ENCODE measurements around the gene TTLL7. TPM values are rescaled to one million over a fixed set of nuclear protein-coding genes. Genes with fewer than 3 reads are reported as not detected.

Gene TTLL7
- total RNA-seq, 1 donor from 2014 or later = 38.6 TPM

DNA sequence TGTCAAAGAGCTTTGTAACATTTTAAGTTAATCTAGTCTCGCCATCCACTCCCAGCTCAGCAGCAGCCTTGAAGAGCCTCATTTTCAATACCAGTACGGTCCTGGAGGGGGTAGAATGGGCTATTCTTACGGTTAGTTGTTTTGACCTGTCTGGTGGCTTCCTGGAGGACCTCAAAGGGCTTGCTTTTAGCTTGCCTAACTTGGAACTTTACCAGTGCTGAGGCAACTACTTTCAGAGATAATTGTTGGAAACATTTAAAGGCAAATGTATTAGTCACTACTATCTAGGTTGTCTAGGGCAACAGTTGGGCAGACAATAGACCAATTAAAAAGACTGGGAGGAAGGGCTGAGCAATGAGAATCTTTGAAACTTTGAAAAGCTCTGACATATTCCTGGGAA lies 56.0 kb downstream of the TTLL7 start:
- Histone ChIP-seq H3K36me3 (ENCODE audit: control insufficient read depth in 3 of 3, insufficient read depth in 3 of 3, low read length in 3 of 3) (no peaks in the 10 kb centered on the region), H3K9me3 (ENCODE audit: control insufficient read depth in 3 of 3, low read length in 3 of 3) (no peaks in the 10 kb centered on the region), H3K27ac (ENCODE audit: low read depth, low read length) (no peak overlapping the region), H3K27me3 (ENCODE audit: control insufficient read depth in 3 of 3, insufficient read depth in 3 of 3, low read length in 3 of 3) (no peaks in the 10 kb centered on the region), H3K4me1 (ENCODE audit: control insufficient read depth in 3 of 3, insufficient read depth in 3 of 3, low read length in 3 of 3) (no peaks in the 10 kb centered on the region), H3K9ac (ENCODE audit: low read depth in 1 of 3, low read length in 3 of 3) (no peak overlapping the region), H3K4me3 (ENCODE audit: low read length in 3 of 3) (no peak overlapping the region)

DNA sequence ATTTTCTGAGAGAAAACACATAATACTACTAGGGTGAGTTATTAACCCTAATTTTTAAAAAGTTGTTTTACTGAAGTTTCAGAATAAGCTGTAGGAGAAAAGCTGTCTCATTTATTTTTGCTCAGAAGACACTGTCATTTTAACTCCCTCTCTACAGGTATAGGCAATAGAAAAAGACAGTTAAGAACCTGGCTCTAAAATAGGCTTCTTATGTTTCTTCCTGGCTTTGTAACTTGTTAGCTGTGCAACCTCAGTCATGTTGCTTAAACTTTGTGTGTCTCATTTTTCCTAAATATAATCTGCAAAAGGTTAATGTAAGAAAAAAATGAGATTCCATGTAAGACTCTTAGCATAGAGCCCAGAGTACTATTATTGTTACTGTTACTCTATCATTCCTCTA lies 64.4 kb downstream of the TTLL7 start:
- Histone ChIP-seq H3K27ac (ENCODE audit: low read depth, low read length) (no peak overlapping the region), H3K4me1 (ENCODE audit: control insufficient read depth in 3 of 3, insufficient read depth in 3 of 3, low read length in 3 of 3) (peaks cover 3 to 6% (median 4%) of the 10 kb centered on the region in 3 donors), H3K9ac (ENCODE audit: low read depth in 1 of 3, low read length in 3 of 3) (no peak overlapping the region), H3K4me3 (ENCODE audit: low read length in 3 of 3) (no peak overlapping the region), H3K36me3 (ENCODE audit: control insufficient read depth in 3 of 3, insufficient read depth in 3 of 3, low read length in 3 of 3) (peaks cover 0 to 5% (median 0%) of the 10 kb centered on the region in 3 donors), H3K27me3 (ENCODE audit: control insufficient read depth in 3 of 3, insufficient read depth in 3 of 3, low read length in 3 of 3) (no peaks in the 10 kb centered on the region), H3K9me3 (ENCODE audit: control insufficient read depth in 3 of 3, low read length in 3 of 3) (no peaks in the 10 kb centered on the region)

DNA sequence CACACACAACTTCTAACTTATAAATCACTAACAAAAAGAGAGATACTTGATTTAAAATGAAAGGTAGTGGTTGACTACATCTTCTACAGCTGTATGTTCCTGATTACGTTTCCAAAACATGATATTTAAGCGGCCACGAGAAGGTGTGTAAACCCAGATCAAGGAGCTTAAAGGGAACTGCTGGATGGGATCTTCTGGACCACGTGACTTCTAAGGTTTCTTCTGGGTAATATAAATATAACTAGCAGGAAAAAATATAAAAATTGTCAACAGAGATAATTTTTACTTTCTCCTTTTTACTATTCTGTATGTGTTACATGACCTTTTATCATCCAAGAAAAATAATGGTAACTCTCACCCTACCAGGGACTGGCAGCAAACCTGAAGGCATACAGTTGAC lies 66.2 kb downstream of the TTLL7 start:
- Histone ChIP-seq H3K9me3 (ENCODE audit: control insufficient read depth in 3 of 3, low read length in 3 of 3) (no peaks in the 10 kb centered on the region), H3K4me3 (ENCODE audit: low read length in 3 of 3) (no peak overlapping the region)

DNA sequence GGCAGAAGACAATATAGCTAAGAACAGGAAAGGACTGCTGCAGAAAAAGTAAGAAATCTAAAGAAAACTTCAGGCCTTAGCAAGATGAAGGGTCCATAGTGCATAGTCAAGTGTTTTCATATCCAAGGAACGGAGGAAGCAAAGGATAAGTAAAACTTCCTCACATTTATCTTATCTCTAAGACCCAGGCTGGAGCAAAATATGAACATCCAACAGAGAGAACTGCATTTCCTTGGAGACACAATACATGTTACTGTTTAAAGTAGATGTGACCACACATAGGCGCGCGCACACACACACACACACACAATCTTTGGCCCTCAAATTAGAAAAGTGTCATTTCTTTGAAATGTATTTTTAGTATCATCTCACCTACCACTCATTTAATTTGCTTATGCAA lies 66.7 kb downstream of the TTLL7 start:
- Histone ChIP-seq H3K27me3 (ENCODE audit: control insufficient read depth in 3 of 3, insufficient read depth in 3 of 3, low read length in 3 of 3) (no peaks in the 10 kb centered on the region), H3K4me1 (ENCODE audit: control insufficient read depth in 3 of 3, insufficient read depth in 3 of 3, low read length in 3 of 3) (peaks cover 3 to 6% (median 4%) of the 10 kb centered on the region in 3 donors), H3K36me3 (ENCODE audit: control insufficient read depth in 3 of 3, insufficient read depth in 3 of 3, low read length in 3 of 3) (no peaks in the 10 kb centered on the region), H3K27ac (ENCODE audit: low read depth, low read length) (no peak overlapping the region), H3K9me3 (ENCODE audit: control insufficient read depth in 3 of 3, low read length in 3 of 3) (no peaks in the 10 kb centered on the region), H3K4me3 (ENCODE audit: low read length in 3 of 3) (no peak overlapping the region), H3K9ac (ENCODE audit: low read depth in 1 of 3, low read length in 3 of 3) (no peak overlapping the region)

More for the DNA sequence above, 66.2 kb downstream of the TTLL7 start:
- no peaks in the 10 kb centered on the region for H3K27me3 ChIP-seq (ENCODE audit: control insufficient read depth in 3 of 3, insufficient read depth in 3 of 3, low read length in 3 of 3)
- peaks cover 0 to 4% (median 0%) of the 10 kb centered on the region in 3 donors for H3K36me3 ChIP-seq (ENCODE audit: control insufficient read depth in 3 of 3, insufficient read depth in 3 of 3, low read length in 3 of 3)
- H3K9ac ChIP-seq (ENCODE audit: low read depth in 1 of 3, low read length in 3 of 3) = no peak overlapping the region
- peaks cover 3 to 6% (median 4%) of the 10 kb centered on the region in 3 donors for H3K4me1 ChIP-seq (ENCODE audit: control insufficient read depth in 3 of 3, insufficient read depth in 3 of 3, low read length in 3 of 3)
- H3K27ac ChIP-seq (ENCODE audit: low read depth, low read length) = no peak overlapping the region

DNA sequence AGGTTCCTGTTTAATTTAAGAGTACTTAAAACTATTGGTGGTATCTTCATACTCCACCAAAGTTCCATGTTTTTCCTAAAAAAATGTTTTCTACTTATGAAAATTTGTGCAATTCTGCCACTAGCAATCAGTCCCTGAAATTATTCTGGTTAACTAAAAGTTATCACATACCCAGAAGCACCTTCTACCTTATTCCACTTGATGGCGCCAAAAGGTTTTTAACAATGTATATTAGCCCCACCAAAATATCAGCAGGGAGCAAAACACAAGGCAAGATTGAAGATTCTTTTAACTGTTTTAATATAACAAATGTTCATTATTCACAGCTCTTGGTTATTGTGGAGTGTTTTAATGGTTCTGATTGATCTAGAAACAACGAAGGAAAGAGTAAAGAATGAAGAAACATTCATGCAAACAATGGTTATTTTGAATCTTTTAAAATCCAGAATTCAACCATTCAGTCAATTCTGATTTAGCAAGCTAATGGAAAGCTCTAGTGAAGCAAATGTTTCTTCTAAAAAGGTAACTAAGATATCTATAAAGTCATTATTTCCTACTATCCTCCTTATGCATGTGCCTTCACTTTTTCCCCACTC lies 67.2 kb downstream of the TTLL7 start:
- Histone ChIP-seq H3K9ac (ENCODE audit: low read depth in 1 of 3, low read length in 3 of 3) (no peak overlapping the region), H3K27me3 (ENCODE audit: control insufficient read depth in 3 of 3, insufficient read depth in 3 of 3, low read length in 3 of 3) (no peaks in the 10 kb centered on the region), H3K36me3 (ENCODE audit: control insufficient read depth in 3 of 3, insufficient read depth in 3 of 3, low read length in 3 of 3) (no peaks in the 10 kb centered on the region), H3K27ac (ENCODE audit: low read depth, low read length) (no peak overlapping the region), H3K4me1 (ENCODE audit: control insufficient read depth in 3 of 3, insufficient read depth in 3 of 3, low read length in 3 of 3) (peaks cover 3 to 6% (median 4%) of the 10 kb centered on the region in 3 donors), H3K9me3 (ENCODE audit: control insufficient read depth in 3 of 3, low read length in 3 of 3) (no peaks in the 10 kb centered on the region), H3K4me3 (ENCODE audit: low read length in 3 of 3) (no peak overlapping the region)

DNA sequence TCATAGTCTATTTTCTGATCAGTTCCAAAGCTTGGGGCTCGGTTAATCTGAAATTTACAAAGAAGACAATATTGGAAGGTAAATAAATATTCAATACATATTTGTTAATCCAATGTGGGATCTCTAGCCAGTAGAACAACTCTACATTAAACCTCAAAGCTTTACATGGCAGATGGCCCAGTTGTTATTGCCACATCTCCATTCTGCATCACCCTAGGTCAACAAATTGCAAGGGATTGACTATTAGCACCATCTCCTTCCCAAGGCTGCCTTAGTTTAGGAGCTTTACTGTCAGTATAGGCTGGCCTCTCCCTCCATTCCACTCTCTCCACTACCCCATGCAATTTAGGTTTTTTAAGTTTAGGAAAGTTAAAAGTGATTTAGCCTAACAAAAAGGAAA lies 69.7 kb downstream of the TTLL7 start:
- peaks cover 0 to 6% (median 0%) of the 10 kb centered on the region in 3 donors for H3K4me1 ChIP-seq (ENCODE audit: control insufficient read depth in 3 of 3, insufficient read depth in 3 of 3, low read length in 3 of 3)
- H3K27ac ChIP-seq (ENCODE audit: low read depth, low read length) = no peak overlapping the region
- no peak overlapping the region for H3K4me3 ChIP-seq (ENCODE audit: low read length in 3 of 3)

DNA sequence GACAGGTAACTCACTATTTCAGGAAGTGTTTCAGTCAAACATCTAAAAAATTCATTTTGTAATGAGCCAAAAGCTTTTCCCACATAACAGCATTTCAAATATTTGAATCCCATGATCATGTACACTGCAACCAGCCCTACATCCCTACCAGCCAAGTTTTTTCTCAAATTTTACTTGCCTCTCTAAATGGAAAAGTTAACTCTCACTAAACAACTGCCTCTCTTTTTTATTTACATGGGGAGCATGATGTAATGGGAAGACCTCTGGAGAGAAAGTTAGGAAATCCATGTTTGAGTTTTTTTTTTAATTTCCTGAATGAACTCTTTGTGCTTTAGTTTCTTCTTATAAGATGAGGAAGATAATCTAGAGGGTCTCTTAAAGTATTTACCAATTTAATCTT lies 70.5 kb downstream of the TTLL7 start:
- Histone ChIP-seq H3K4me1 (ENCODE audit: control insufficient read depth in 3 of 3, insufficient read depth in 3 of 3, low read length in 3 of 3) (no peaks in the 10 kb centered on the region), H3K36me3 (ENCODE audit: control insufficient read depth in 3 of 3, insufficient read depth in 3 of 3, low read length in 3 of 3) (peaks cover 0 to 3% (median 0%) of the 10 kb centered on the region in 3 donors), H3K9me3 (ENCODE audit: control insufficient read depth in 3 of 3, low read length in 3 of 3) (no peaks in the 10 kb centered on the region), H3K9ac (ENCODE audit: low read depth in 1 of 3, low read length in 3 of 3) (no peak overlapping the region), H3K27ac (ENCODE audit: low read depth, low read length) (no peak overlapping the region), H3K27me3 (ENCODE audit: control insufficient read depth in 3 of 3, insufficient read depth in 3 of 3, low read length in 3 of 3) (no peaks in the 10 kb centered on the region), H3K4me3 (ENCODE audit: low read length in 3 of 3) (no peak overlapping the region)

More for the DNA sequence above, 69.7 kb downstream of the TTLL7 start:
- peaks cover 0 to 2% (median 0%) of the 10 kb centered on the region in 3 donors for H3K36me3 ChIP-seq (ENCODE audit: control insufficient read depth in 3 of 3, insufficient read depth in 3 of 3, low read length in 3 of 3)
- no peaks in the 10 kb centered on the region for H3K9me3 ChIP-seq (ENCODE audit: control insufficient read depth in 3 of 3, low read length in 3 of 3)
- no peaks in the 10 kb centered on the region for H3K27me3 ChIP-seq (ENCODE audit: control insufficient read depth in 3 of 3, insufficient read depth in 3 of 3, low read length in 3 of 3)
- H3K9ac ChIP-seq (ENCODE audit: low read depth in 1 of 3, low read length in 3 of 3) = no peak overlapping the region

DNA sequence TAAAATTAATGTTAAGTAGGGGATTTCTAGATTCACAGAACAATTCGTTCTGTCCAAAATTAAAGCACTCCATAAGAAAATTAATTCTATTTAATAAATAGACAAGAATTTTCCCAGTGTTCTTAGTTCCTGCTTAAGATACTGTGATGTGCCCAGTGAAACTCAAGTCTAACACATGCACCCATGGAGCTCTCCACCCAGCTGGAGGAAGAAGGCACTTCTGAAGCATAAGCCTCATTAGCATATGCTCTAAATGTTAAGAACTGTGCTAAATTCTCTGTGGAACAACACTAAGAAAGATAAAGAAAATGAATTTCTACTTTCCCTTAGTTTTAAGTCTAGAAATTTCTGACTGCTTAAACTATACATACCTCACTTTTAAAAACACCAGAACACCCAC lies 71.2 kb downstream of the TTLL7 start:
- Histone ChIP-seq H3K4me3 (ENCODE audit: low read length in 3 of 3) (no peak overlapping the region), H3K9me3 (ENCODE audit: control insufficient read depth in 3 of 3, low read length in 3 of 3) (no peaks in the 10 kb centered on the region), H3K4me1 (ENCODE audit: control insufficient read depth in 3 of 3, insufficient read depth in 3 of 3, low read length in 3 of 3) (no peaks in the 10 kb centered on the region), H3K9ac (ENCODE audit: low read depth in 1 of 3, low read length in 3 of 3) (no peak overlapping the region), H3K36me3 (ENCODE audit: control insufficient read depth in 3 of 3, insufficient read depth in 3 of 3, low read length in 3 of 3) (peaks cover 0 to 3% (median 0%) of the 10 kb centered on the region in 3 donors), H3K27me3 (ENCODE audit: control insufficient read depth in 3 of 3, insufficient read depth in 3 of 3, low read length in 3 of 3) (no peaks in the 10 kb centered on the region), H3K27ac (ENCODE audit: low read depth, low read length) (no peak overlapping the region)

DNA sequence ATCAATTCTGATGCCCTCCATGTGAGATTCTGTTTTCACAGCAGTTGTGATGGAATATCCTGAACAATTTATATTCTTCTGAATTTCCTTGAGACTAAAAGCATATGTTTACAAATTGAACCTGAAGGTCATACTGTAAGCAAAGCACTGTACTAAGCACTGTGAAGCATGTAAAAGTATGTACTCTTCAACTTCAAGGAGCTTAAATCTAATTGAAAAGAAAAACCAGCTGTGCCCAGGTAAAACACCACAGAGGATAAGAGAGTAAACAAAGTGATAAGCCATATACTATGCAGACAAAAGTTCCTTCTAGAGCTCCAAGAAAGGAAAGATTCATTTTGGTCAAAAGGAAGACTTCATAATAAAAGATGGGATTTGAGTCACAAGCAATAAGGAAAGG lies 71.9 kb downstream of the TTLL7 start:
- Histone ChIP-seq H3K4me3 (ENCODE audit: low read length in 3 of 3) (no peak overlapping the region), H3K27me3 (ENCODE audit: control insufficient read depth in 3 of 3, insufficient read depth in 3 of 3, low read length in 3 of 3) (no peaks in the 10 kb centered on the region), H3K36me3 (ENCODE audit: control insufficient read depth in 3 of 3, insufficient read depth in 3 of 3, low read length in 3 of 3) (peaks cover 0 to 3% (median 0%) of the 10 kb centered on the region in 3 donors), H3K4me1 (ENCODE audit: control insufficient read depth in 3 of 3, insufficient read depth in 3 of 3, low read length in 3 of 3) (no peaks in the 10 kb centered on the region), H3K9me3 (ENCODE audit: control insufficient read depth in 3 of 3, low read length in 3 of 3) (no peaks in the 10 kb centered on the region), H3K27ac (ENCODE audit: low read depth, low read length) (no peak overlapping the region), H3K9ac (ENCODE audit: low read depth in 1 of 3, low read length in 3 of 3) (no peak overlapping the region)

DNA sequence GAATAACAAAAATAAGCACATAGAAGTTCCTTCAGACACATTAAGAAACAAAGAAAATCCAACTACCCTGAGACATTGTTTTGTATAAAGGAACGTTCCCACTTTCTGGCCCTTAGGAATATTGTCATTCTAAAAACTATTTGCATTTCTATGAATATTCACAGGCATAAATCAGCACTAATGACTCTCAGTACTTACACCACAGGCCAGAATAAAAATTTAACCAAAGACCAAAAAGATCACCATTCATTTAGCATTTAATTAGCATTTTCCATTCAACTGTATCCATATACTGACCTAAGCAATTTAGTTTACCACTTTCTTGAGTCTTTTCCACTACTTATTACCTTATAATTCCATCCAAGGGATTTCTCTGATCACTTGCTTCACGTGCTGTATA lies 75.4 kb downstream of the TTLL7 start:
- H3K27me3 ChIP-seq (ENCODE audit: control insufficient read depth in 3 of 3, insufficient read depth in 3 of 3, low read length in 3 of 3) = no peaks in the 10 kb centered on the region
- no peaks in the 10 kb centered on the region for H3K4me1 ChIP-seq (ENCODE audit: control insufficient read depth in 3 of 3, insufficient read depth in 3 of 3, low read length in 3 of 3)
- no peak overlapping the region for H3K9ac ChIP-seq (ENCODE audit: low read depth in 1 of 3, low read length in 3 of 3)
- H3K36me3 ChIP-seq (ENCODE audit: control insufficient read depth in 3 of 3, insufficient read depth in 3 of 3, low read length in 3 of 3) = peaks cover 0 to 16% (median 3%) of the 10 kb centered on the region in 3 donors
- H3K4me3 ChIP-seq (ENCODE audit: low read length in 3 of 3) = no peak overlapping the region
- H3K9me3 ChIP-seq (ENCODE audit: control insufficient read depth in 3 of 3, low read length in 3 of 3) = no peaks in the 10 kb centered on the region
- H3K27ac ChIP-seq (ENCODE audit: low read depth, low read length) = no peak overlapping the region
